MG63 (cell line): Measurements from ENCODE around the gene ZNF594. TPM values are rescaled to one million over a fixed set of nuclear protein-coding genes. Genes with fewer than 3 reads are reported as not detected.
A peak's percentile ranks its signal among the peaks of the same experiment; 100 is the strongest.
"Not testable (repeated sequence)": the region's sequence is repeated elsewhere in the genome, so short reads cannot be mapped to it uniquely, and the experiment has no call there.

ENCODE experiments used
- DNase-seq: peaks from one replicate; pipeline ENCODE4 v3.0.0-alpha.2; 2020
- H3K27me3 ChIP-seq: fragments of 250-450 bp; sonication (Bioruptor Pico); 2 replicates; pipeline ENCODE4 v1.5.1; 2020; ENCODE audit warnings: mild to moderate bottlenecking, moderate library complexity
- H3K36me3 ChIP-seq: fragments of 250-450 bp; sonication (Bioruptor Pico); 2 replicates; pipeline ENCODE4 v1.5.1; 2020; ENCODE audit warnings: mild to moderate bottlenecking, moderate library complexity
- H3K4me3 ChIP-seq: fragments of 250-450 bp; sonication (Bioruptor Pico); 2 replicates; pipeline ENCODE4 v1.5.1; 2020; ENCODE audit warnings: mild to moderate bottlenecking, moderate library complexity
- H3K9me3 ChIP-seq: fragments of 250-450 bp; sonication (Bioruptor Pico); 2 replicates; pipeline ENCODE4 v1.5.1; 2020; ENCODE audit warnings: mild to moderate bottlenecking, moderate library complexity
- total RNA-seq: library from RNA; depleted of rRNA; stranded (reverse); fragments of >200 nt; shearing (Covaris generic); gene quantifications from 2 replicates; pipeline ENCODE4 v1.2.3, GENCODE V29; 2014; ENCODE audit warnings: low replicate concordance

The ZNF594 gene
- total RNA-seq, 1 experiment from 2014 or later: 3.1 TPM

- no peak for DNase-seq
Observed at GRCh38 chr17:5210091-5210490, 18.4 kb upstream of the ZNF594 start.

GRCh38 chr17:5209396-5209795 lies 17.7 kb upstream of the ZNF594 start:
- Histone ChIP-seq H3K4me3 (no peak overlapping the region), H3K9me3 (no peaks in the 10 kb centered on the region), H3K36me3 (no peaks in the 10 kb centered on the region), H3K27me3 (no peaks in the 10 kb centered on the region)
- DNase-seq: no peak

More at GRCh38 chr17:5210091-5210490, 18.4 kb upstream of the ZNF594 start:
- Histone ChIP-seq H3K36me3 (no peaks in the 10 kb centered on the region), H3K9me3 (no peaks in the 10 kb centered on the region), H3K4me3 (no peak overlapping the region), H3K27me3 (no peaks in the 10 kb centered on the region)

- DNase-seq: no peak
- Histone ChIP-seq H3K36me3 (no peaks in the 10 kb centered on the region), H3K27me3 (no peaks in the 10 kb centered on the region), H3K4me3 (no peak overlapping the region), H3K9me3 (peaks cover 4% of the 10 kb centered on the region; the same call in 1 of the 2 replicates)
Observed at GRCh38 chr17:5203908-5204294, 12.2 kb upstream of the ZNF594 start.

GRCh38 chr17:5203178-5203907 lies 11.7 kb upstream of the ZNF594 start:
- no peaks in the 10 kb centered on the region for H3K27me3 ChIP-seq
- H3K9me3 ChIP-seq: peaks cover 4% of the 10 kb centered on the region; the same call in 1 of the 2 replicates
- DNase-seq: peak; percentile 38
- H3K36me3 ChIP-seq: no peaks in the 10 kb centered on the region
- H3K4me3 ChIP-seq: no peak overlapping the region

GRCh38 chr17:5201011-5201410 lies 9.3 kb upstream of the ZNF594 start:
- no peak for DNase-seq
- H3K4me3 ChIP-seq: no peak overlapping the region
- H3K36me3 ChIP-seq: no peaks in the 10 kb centered on the region
- H3K9me3 ChIP-seq: peaks cover 4% of the 10 kb centered on the region; the same call in 1 of the 2 replicates
- H3K27me3 ChIP-seq: no peaks in the 10 kb centered on the region

GRCh38 chr17:5200360-5200759 lies 8.7 kb upstream of the ZNF594 start:
- Histone ChIP-seq H3K36me3 (no peaks in the 10 kb centered on the region), H3K9me3 (peaks cover 4% of the 10 kb centered on the region; the same call in 1 of the 2 replicates), H3K27me3 (no peaks in the 10 kb centered on the region), H3K4me3 (no peak overlapping the region)
- DNase-seq: no peak

GRCh38 chr17:5198472-5198871 lies 6.8 kb upstream of the ZNF594 start:
- Histone ChIP-seq H3K4me3 (no peak overlapping the region), H3K9me3 (peaks cover under 1% of the 10 kb centered on the region; the same call in 1 of the 2 replicates), H3K36me3 (no peaks in the 10 kb centered on the region), H3K27me3 (no peaks in the 10 kb centered on the region)
- no peak for DNase-seq

- peak; percentile 31 for DNase-seq
- H3K27me3 ChIP-seq: no peaks in the 10 kb centered on the region
Observed at GRCh38 chr17:5194346-5194745, 2.7 kb upstream of the ZNF594 start.

GRCh38 chr17:5184288-5184687 lies 7.4 kb downstream of the ZNF594 start:
- Histone ChIP-seq H3K27me3 (no peaks in the 10 kb centered on the region), H3K4me3 (no peak overlapping the region), H3K9me3 (peaks cover 33% of the 10 kb centered on the region), H3K36me3 (peaks cover 10% of the 10 kb centered on the region)
- no peak for DNase-seq

More at GRCh38 chr17:5194346-5194745, 2.7 kb upstream of the ZNF594 start:
- Histone ChIP-seq H3K4me3 (no peak overlapping the region), H3K9me3 (peaks cover 4% of the 10 kb centered on the region), H3K36me3 (peaks cover 7% of the 10 kb centered on the region; the same call in 1 of the 2 replicates)

- no peak for DNase-seq
- Histone ChIP-seq H3K9me3 (peaks cover 35% of the 10 kb centered on the region), H3K4me3 (no peak overlapping the region), H3K36me3 (peaks cover 8% of the 10 kb centered on the region), H3K27me3 (no peaks in the 10 kb centered on the region)
Observed at GRCh38 chr17:5183410-5183793, 8.3 kb downstream of the ZNF594 start.

- DNase-seq: no peak
- H3K27me3 ChIP-seq: no peaks in the 10 kb centered on the region
- peaks cover 8% of the 10 kb centered on the region for H3K36me3 ChIP-seq
- H3K4me3 ChIP-seq: no peak overlapping the region
- H3K9me3 ChIP-seq: peaks cover 36% of the 10 kb centered on the region
Observed at GRCh38 chr17:5182597-5183409, 8.9 kb downstream of the ZNF594 start.

- no peak for DNase-seq
- Histone ChIP-seq H3K27me3 (no peaks in the 10 kb centered on the region), H3K4me3 (no peak overlapping the region), H3K9me3 (peaks cover 36% of the 10 kb centered on the region), H3K36me3 (peaks cover 8% of the 10 kb centered on the region; the same call in 1 of the 2 replicates)
Observed at GRCh38 chr17:5181509-5182305, 10.0 kb downstream of the ZNF594 start.

GRCh38 chr17:5179003-5179402 lies 12.7 kb downstream of the ZNF594 start:
- Histone ChIP-seq H3K27me3 (no peaks in the 10 kb centered on the region), H3K9me3 (peaks cover 32% of the 10 kb centered on the region), H3K36me3 (peaks cover 5% of the 10 kb centered on the region; the same call in 1 of the 2 replicates), H3K4me3 (no peak overlapping the region)
- DNase-seq: no peak

- H3K9me3 ChIP-seq, H3K4me3 ChIP-seq, H3K27me3 ChIP-seq, H3K36me3 ChIP-seq, DNase-seq: not testable (repeated sequence)
Observed at GRCh38 chr17:5175027-5175426, 16.6 kb downstream of the ZNF594 start.

- not testable (repeated sequence) for H3K9me3 ChIP-seq, H3K36me3 ChIP-seq, H3K4me3 ChIP-seq, H3K27me3 ChIP-seq, DNase-seq
Observed at GRCh38 chr17:5165791-5166564, 25.7 kb downstream of the ZNF594 start.

- H3K4me3 ChIP-seq: no peak overlapping the region
- no peaks in the 10 kb centered on the region for H3K9me3 ChIP-seq
- H3K36me3 ChIP-seq: no peaks in the 10 kb centered on the region
- H3K27me3 ChIP-seq: no peaks in the 10 kb centered on the region
- no peak for DNase-seq
Observed at GRCh38 chr17:5164436-5164835, 27.2 kb downstream of the ZNF594 start.
